ENCODE data around the gene ZNF506.
"Not testable (repeated sequence)": the region's sequence is repeated elsewhere in the genome, so short reads cannot be mapped to it uniquely, and the experiment has no call there.

ZNF506 gene

GRCh38 chr19:19743921-19744320 lies 77.6 kb downstream of the ZNF506 start:
- DNase-seq, result not testable (repeated sequence)

GRCh38 chr19:19743176-19743575 lies 78.4 kb downstream of the ZNF506 start:
- no peak for DNase-seq

- no peak for DNase-seq
Measured at GRCh38 chr19:19742773-19743172, 78.8 kb downstream of the ZNF506 start.

All from activated T-cell treated with anti-CD3 and anti-CD28 coated beads, Interleukin-2, amount 50 U/mL, for 1 hour (primary cell).